Superior temporal gyrus (tissue), 1 donor: ENCODE results near the gene PARD3.

Experiments used
- DNase-seq: peaks from one replicate; pipeline ENCODE4 v3.0.0-alpha.2; 2016; ENCODE audit errors: extremely low spot score

PARD3 gene

DNA sequence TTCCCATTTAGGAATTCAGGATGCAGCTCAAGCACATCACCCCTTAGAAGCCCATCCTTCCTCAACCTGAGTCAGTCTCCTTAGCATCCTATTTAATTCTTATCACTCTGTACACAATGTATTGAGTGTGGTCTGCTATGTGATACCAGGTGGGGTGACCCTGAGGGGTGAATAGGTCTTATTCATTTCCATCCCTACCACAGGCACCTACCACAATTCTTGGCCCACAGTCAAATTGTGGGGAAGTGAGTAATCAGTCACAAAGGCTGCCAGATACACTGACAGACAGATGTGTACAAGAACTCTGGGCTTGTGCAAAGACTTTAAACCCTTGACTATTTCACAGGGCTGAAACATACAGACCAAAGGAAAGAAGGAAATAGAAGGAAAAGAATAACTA is 560.5 kb downstream of the PARD3 start:
- DNase-seq: no peak

GRCh38 chr10:34252111-34252510 is 563.0 kb downstream of the PARD3 start:
- no peak for DNase-seq

- DNase-seq: no peak
Measured at GRCh38 chr10:34251177-34251576, 563.9 kb downstream of the PARD3 start.

GRCh38 chr10:34250722-34251121 is 564.4 kb downstream of the PARD3 start:
- no peak for DNase-seq

DNA sequence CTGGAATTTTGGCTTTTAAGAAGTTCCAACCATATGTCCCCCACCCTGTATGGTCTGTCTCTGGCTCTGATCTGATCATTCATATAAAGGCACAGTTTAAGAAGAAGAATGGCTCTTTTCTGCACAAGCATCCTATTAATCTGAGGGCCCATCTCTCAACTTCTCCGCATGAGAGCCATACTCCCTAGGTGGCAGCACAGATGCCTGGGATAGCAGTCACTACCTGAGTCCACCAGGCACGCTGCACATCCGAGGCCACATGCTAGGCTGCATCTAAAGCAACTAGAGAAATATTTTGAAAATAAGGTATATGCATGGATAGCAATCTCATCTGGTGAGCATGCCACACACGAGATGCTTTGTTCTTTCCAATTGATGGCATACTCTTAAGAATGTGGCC is 565.5 kb downstream of the PARD3 start:
- no peak for DNase-seq

DNA sequence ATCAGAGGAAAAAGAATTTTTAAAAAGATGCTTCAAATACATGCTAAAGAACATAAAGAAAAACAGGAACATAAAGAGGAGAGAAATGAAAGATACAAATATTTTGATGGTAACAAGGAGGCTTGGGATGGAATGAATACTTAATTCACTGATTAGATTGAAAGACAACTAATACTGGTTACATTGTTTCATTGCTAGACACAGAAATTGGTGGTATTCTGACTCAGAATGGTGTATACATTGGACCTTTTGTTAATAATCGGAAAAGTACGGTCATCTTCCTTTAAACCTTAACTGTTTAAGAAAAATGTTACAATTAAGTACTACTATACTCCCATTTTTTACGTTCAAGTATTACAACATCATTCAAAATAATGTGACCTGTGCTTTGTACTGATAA is 567.5 kb downstream of the PARD3 start:
- no peak for DNase-seq

DNA sequence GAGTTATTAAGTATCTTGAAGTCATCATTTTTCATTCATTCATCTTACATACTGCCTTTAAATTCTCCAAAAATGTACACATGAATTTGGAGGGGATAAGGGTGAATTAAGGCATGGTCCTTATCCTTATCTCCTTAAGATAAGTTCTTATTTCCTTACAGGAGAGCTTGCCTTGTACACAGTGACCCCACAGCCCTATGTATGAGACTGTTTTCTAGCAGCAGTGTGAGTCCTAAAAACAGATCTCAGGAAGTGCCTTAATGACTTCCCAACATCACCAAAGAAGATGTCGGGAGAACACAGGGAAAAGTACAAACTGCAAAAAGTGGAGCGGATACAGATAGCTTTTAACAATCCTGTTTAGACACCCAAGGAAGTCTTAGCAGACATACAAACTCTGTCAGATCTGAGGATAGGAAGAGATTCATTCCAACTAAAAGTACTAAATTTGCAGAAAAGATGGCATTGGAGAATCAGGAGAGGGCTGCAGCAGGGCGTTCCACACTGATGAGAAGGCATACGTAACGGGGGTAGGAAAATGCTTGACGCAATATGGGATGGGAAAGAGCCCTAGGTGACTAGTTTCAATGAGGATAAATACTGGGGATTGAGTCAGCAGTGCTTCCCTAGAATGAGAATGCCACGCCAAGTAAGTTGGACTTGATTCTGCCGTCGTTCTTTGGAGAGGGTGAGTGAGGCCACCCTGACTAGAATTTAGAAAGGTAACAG is 570.2 kb downstream of the PARD3 start:
- no peak for DNase-seq

DNA sequence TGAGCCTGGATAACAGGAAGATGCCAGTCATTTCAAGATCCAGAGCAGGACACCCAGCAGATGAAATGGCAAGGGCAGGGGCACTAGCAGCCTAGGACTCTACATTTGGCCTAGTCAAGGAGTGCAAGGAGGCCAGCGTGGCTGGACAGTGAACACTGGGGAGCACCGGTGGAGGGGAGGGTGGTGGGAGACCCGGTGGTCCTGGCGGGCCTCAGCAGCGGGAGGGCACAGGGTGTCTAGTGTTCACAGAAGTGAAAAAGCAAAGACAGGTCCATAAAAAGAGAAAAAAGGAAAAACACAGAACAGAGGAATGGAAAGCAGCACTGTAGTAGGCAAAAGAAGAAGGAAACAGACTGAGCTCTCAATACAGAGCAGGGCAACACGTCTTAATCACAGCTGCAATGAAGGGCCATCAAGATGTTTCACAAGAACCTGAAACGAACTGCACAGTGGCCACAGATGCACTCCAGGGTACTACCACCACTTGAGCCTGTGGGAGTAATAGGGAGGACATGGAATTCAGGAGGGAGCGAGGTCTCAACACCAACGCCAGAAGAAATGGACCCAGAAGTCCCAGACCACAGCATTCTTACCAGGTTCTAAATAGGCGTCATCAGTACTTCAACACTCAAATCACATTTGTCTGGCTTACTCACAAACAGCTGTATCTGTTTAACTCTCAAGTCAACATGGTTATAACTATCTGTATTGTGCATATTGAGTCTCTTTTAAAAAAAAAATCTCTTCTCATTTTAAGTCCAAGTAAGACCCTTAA is 573.7 kb downstream of the PARD3 start:
- DNase-seq: no peak

- no peak for DNase-seq
Measured at GRCh38 chr10:34240039-34240438, 575.1 kb downstream of the PARD3 start.

- DNase-seq: no peak
Measured at GRCh38 chr10:34237898-34238455, 577.1 kb downstream of the PARD3 start.

- DNase-seq: no peak
Measured at GRCh38 chr10:34236931-34237330, 578.2 kb downstream of the PARD3 start.

DNA sequence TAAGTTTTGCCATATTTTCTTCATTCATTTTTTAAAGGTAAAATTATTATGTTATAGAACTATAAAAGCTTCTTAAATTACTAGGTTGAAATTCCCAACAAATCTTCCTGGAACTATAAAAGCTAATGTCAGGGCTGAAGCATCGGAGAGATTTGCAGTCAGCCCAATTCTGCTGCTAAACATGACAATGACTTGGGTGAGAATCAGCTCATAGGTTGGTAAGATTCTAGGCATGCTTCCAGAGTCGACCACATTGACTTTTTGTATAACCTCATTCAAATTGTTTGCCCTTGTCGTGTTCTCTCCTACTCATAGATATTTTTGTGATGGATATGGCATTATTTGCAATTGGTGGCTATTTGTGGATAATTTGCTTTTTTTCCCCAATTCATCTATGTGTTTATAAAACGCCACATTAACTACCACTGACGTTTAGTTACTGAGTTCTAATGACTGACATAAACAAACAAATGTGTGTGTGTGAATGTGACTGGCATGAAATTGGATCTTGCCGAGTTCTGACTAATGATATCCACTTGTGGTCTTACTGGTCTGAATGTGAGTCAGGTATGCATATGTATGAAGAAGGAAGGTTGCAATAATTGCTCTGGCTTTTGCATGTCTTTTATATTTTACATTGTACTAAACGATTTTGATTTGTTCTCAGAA is 579.8 kb downstream of the PARD3 start:
- no peak for DNase-seq

- no peak for DNase-seq
Measured at GRCh38 chr10:34232481-34232880, 582.6 kb downstream of the PARD3 start.

- DNase-seq: no peak
Measured at GRCh38 chr10:34231441-34232180, 583.5 kb downstream of the PARD3 start.

- no peak for DNase-seq
Measured at GRCh38 chr10:34229917-34230316, 585.2 kb downstream of the PARD3 start.

GRCh38 chr10:34228066-34228465 is 587.0 kb downstream of the PARD3 start:
- DNase-seq: no peak

- DNase-seq: no peak
Measured at GRCh38 chr10:34224639-34225038, 590.5 kb downstream of the PARD3 start.

DNA sequence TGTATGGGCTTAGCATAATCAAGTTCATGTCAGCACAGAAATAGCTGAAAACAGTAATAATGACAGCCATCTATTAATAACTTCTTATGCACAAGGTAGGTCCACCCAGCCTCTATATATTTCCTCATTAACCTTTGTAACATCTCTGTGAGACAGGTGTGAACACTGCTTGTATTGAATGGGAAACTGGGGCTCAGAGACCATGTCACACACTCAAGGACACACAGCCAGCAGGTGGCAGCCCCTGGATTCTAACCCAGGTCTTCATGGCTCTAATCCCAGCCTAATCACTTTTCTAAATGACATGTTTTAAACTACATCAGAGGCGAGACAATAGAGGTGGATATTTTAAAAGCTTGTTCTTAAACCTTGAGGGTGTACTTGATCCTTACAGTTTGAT is 591.4 kb downstream of the PARD3 start:
- no peak for DNase-seq

- DNase-seq: no peak
Measured at GRCh38 chr10:34222359-34222758, 592.7 kb downstream of the PARD3 start.

GRCh38 chr10:34219753-34220548 is 595.1 kb downstream of the PARD3 start:
- DNase-seq: no peak

DNA sequence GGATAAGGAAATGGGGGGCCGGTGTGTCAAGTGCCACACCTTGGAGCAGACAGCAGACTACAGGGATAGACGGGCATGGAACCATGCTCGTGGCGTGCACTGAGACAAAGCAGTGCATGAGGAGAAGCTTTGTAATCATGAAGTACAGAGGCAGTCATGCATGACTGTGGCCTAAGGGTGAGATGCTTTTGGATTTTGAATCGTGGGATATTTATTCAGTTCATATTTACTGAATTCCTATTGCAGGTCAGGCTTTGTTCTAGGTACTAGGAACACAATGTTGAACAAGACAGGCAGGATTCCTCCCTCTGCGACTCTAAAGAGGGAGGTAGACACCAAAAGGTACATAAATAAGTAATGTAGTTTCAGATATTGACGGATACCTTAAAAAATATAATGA is 597.6 kb downstream of the PARD3 start:
- no peak for DNase-seq
